PFSK-1 (cell line): Measurements from ENCODE around the gene ZER1.

Experiments
- FOXP2 ChIP-seq: optimal IDR thresholded peaks from 2 replicates; pipeline ENCODE3; 2011; ENCODE audit warnings: borderline replicate concordance, control low read depth, inconsistent platforms; ENCODE audit not compliant: insufficient read depth; ENCODE audit errors: extremely low read length, extremely low read depth
- POLR2AphosphoS5 ChIP-seq: IDR thresholded peaks from 2 replicates; pipeline ENCODE4 v1.6.1; 2012; ENCODE audit warnings: low read depth, mild to moderate bottlenecking, control low read depth, low read length, moderate library complexity
- SIN3A ChIP-seq: IDR thresholded peaks from 2 replicates; pipeline ENCODE4 v1.6.1; 2012; ENCODE audit warnings: mild to moderate bottlenecking, low read length, moderate library complexity, borderline replicate concordance; ENCODE audit not compliant: insufficient read depth
- TAF1 ChIP-seq: IDR thresholded peaks from 2 replicates; pipeline ENCODE4 v1.6.1; 2012; ENCODE audit warnings: low read length, control low read depth, borderline replicate concordance; ENCODE audit not compliant: insufficient read depth
- TF ChIP-seq, protein P1 (sequence below), 2 experiments: IDR thresholded peaks; 2 replicates each; pipeline versions ENCODE4 v1.6.1 to v1.8.0; 2011 to 2012; ENCODE audit warnings: low read depth in 2 of 2, low read length in 2 of 2, control low read depth in 1 of 2, inconsistent platforms in 1 of 2, mild to moderate bottlenecking in 1 of 2, moderate library complexity in 1 of 2; ENCODE audit not compliant: insufficient read depth in 1 of 2

DNA sequence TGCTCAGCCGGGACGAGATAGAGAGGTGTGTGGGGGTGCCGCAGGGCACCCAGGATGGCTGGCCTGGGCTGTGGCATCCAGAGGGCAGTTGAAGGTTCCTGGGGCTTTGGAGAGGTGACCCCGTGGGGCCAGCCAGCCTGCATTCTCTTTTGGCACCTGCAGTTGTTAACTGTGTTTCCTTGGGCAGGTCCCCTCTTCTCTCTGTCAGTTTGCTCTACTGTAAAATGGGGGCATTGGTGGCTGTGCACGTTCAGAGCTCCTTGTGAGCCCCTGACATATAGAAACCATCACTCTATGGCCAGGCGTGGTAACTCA is 56.3 kb downstream of the ZER1 start:
- TF ChIP-seq POLR2AphosphoS5 (no peak), TAF1 (no peak), SIN3A (no peak), FOXP2 (no peak)
- TF ChIP-seq, protein P1, sequence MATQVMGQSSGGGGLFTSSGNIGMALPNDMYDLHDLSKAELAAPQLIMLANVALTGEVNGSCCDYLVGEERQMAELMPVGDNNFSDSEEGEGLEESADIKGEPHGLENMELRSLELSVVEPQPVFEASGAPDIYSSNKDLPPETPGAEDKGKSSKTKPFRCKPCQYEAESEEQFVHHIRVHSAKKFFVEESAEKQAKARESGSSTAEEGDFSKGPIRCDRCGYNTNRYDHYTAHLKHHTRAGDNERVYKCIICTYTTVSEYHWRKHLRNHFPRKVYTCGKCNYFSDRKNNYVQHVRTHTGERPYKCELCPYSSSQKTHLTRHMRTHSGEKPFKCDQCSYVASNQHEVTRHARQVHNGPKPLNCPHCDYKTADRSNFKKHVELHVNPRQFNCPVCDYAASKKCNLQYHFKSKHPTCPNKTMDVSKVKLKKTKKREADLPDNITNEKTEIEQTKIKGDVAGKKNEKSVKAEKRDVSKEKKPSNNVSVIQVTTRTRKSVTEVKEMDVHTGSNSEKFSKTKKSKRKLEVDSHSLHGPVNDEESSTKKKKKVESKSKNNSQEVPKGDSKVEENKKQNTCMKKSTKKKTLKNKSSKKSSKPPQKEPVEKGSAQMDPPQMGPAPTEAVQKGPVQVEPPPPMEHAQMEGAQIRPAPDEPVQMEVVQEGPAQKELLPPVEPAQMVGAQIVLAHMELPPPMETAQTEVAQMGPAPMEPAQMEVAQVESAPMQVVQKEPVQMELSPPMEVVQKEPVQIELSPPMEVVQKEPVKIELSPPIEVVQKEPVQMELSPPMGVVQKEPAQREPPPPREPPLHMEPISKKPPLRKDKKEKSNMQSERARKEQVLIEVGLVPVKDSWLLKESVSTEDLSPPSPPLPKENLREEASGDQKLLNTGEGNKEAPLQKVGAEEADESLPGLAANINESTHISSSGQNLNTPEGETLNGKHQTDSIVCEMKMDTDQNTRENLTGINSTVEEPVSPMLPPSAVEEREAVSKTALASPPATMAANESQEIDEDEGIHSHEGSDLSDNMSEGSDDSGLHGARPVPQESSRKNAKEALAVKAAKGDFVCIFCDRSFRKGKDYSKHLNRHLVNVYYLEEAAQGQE (IDR thresholded peaks at IDR 0.05; ENCODE audit: insufficient read depth in 1 of 2, low read depth in 2 of 2, low read length in 2 of 2): no peak
